Measurements from ENCODE around the gene CCDC138.

- TF ChIP-seq CTCF (IDR thresholded peaks at IDR 0.05) (no peak), POLR2AphosphoS5 (IDR thresholded peaks at IDR 0.05) (no peak), POLR2A (IDR thresholded peaks at IDR 0.05) (no peak)
Measured at GRCh38 chr2:108776475-108776874, 10.1 kb upstream of the CCDC138 start.
